ENCODE results near the gene FLRT1. TPM values are rescaled to one million over a fixed set of nuclear protein-coding genes. Genes with fewer than 3 reads are reported as not detected.

FLRT1 gene
- total RNA-seq, 3 donors from 2014 or later = not detected

- DNase-seq (ENCODE audit: low spot score in 2 of 2) = no peak
- H3K27me3 ChIP-seq = no peaks in the 10 kb centered on the region
- no peaks in the 10 kb centered on the region for H3K4me1 ChIP-seq
- H3K4me3 ChIP-seq = no peak overlapping the region
- intact Hi-C loops (cut with DNase I; ENCODE audit: low total_unique reads) = no loop called here
- no peak overlapping the region for H3K27ac ChIP-seq
- TF ChIP-seq POLR2AphosphoS5 (IDR thresholded peaks at IDR 0.05) = no peak
- TF ChIP-seq POLR2A (IDR thresholded peaks at IDR 0.05) = no peak
- no peak for TF ChIP-seq CTCF (IDR thresholded peaks at IDR 0.05)
- H3K9me3 ChIP-seq = no peaks in the 10 kb centered on the region
- no peaks in the 10 kb centered on the region for H3K36me3 ChIP-seq
Observed at GRCh38 chr11:64072871-64073270, 37.1 kb downstream of the FLRT1 start.

GRCh38 chr11:64073542-64073941, 37.8 kb downstream of the FLRT1 start:
- H3K36me3 ChIP-seq = no peaks in the 10 kb centered on the region
- H3K27me3 ChIP-seq = no peaks in the 10 kb centered on the region
- no peak overlapping the region for H3K27ac ChIP-seq
- no peaks in the 10 kb centered on the region for H3K9me3 ChIP-seq
- no peak for DNase-seq (ENCODE audit: low spot score in 2 of 2)
- TF ChIP-seq POLR2AphosphoS5 (IDR thresholded peaks at IDR 0.05) = no peak
- TF ChIP-seq POLR2A (IDR thresholded peaks at IDR 0.05) = no peak
- TF ChIP-seq CTCF (IDR thresholded peaks at IDR 0.05) = no peak
- intact Hi-C loops (cut with DNase I; ENCODE audit: low total_unique reads) = no loop called here
- no peak overlapping the region for H3K4me3 ChIP-seq
- no peaks in the 10 kb centered on the region for H3K4me1 ChIP-seq

- H3K27ac ChIP-seq = no peak overlapping the region
- DNase-seq (ENCODE audit: low spot score in 2 of 2) = no peak
- H3K4me3 ChIP-seq = no peak overlapping the region
- H3K4me1 ChIP-seq = no peaks in the 10 kb centered on the region
- intact Hi-C loops (cut with DNase I; ENCODE audit: low total_unique reads) = no loop called here
- TF ChIP-seq POLR2AphosphoS5 (IDR thresholded peaks at IDR 0.05) = no peak
- no peak for TF ChIP-seq POLR2A (IDR thresholded peaks at IDR 0.05)
- no peak for TF ChIP-seq CTCF (IDR thresholded peaks at IDR 0.05)
- H3K9me3 ChIP-seq = no peaks in the 10 kb centered on the region
- no peaks in the 10 kb centered on the region for H3K27me3 ChIP-seq
- no peaks in the 10 kb centered on the region for H3K36me3 ChIP-seq
Observed at GRCh38 chr11:64074239-64074638, 38.5 kb downstream of the FLRT1 start.

GRCh38 chr11:64076758-64077157, 41.0 kb downstream of the FLRT1 start:
- Histone ChIP-seq H3K9me3 (no peaks in the 10 kb centered on the region), H3K27ac (no peak overlapping the region), H3K27me3 (no peaks in the 10 kb centered on the region), H3K4me1 (no peaks in the 10 kb centered on the region), H3K36me3 (no peaks in the 10 kb centered on the region), H3K4me3 (no peak overlapping the region)
- TF ChIP-seq CTCF (IDR thresholded peaks at IDR 0.05) = no peak
- TF ChIP-seq POLR2AphosphoS5 (IDR thresholded peaks at IDR 0.05) = no peak
- no peak for TF ChIP-seq POLR2A (IDR thresholded peaks at IDR 0.05)
- no peak for DNase-seq (ENCODE audit: low spot score in 2 of 2)
- intact Hi-C loops (cut with DNase I; ENCODE audit: low total_unique reads) = no loop called here

- Histone ChIP-seq H3K36me3 (no peaks in the 10 kb centered on the region), H3K9me3 (no peaks in the 10 kb centered on the region), H3K27me3 (no peaks in the 10 kb centered on the region), H3K4me1 (no peaks in the 10 kb centered on the region), H3K27ac (no peak overlapping the region), H3K4me3 (no peak overlapping the region)
- TF ChIP-seq POLR2A (IDR thresholded peaks at IDR 0.05) (no peak), POLR2AphosphoS5 (IDR thresholded peaks at IDR 0.05) (no peak), CTCF (IDR thresholded peaks at IDR 0.05) (no peak)
- intact Hi-C loops (cut with DNase I; ENCODE audit: low total_unique reads) = no loop called here
- DNase-seq (ENCODE audit: low spot score in 2 of 2) = no peak
Observed at GRCh38 chr11:64077607-64078006, 41.9 kb downstream of the FLRT1 start.
